Liver (tissue), 3 donors: ENCODE data around the gene MYMK.

ENCODE experiments used
- EGR1 ChIP-seq, 2 donors: IDR thresholded peaks; 2 replicates each; pipeline ENCODE4 v1.6.1; 2016 to 2018; ENCODE audit warnings: antibody characterized with exemption in 2 of 2, low read depth in 2 of 2
- FOXA1 ChIP-seq: IDR thresholded peaks from 2 replicates; pipeline ENCODE4 v1.6.1; 2016; ENCODE audit warnings: antibody characterized with exemption
- GABPA ChIP-seq, 2 donors: IDR thresholded peaks in 1 of 2; conservative IDR thresholded peaks in 1 of 2; 2 replicates each; pipeline ENCODE4 v1.6.1; 2016; ENCODE audit warnings: antibody characterized with exemption in 2 of 2, mild to moderate bottlenecking in 1 of 2, moderate library complexity in 1 of 2
- JUND ChIP-seq, 2 donors: IDR thresholded peaks; 2 replicates each; pipeline ENCODE4 v1.6.1; 2016; ENCODE audit warnings: antibody characterized with exemption in 2 of 2
- RAD21 ChIP-seq, 2 donors: IDR thresholded peaks; 2 replicates each; pipeline ENCODE4 v1.6.1; 2016; ENCODE audit warnings: antibody characterized with exemption in 2 of 2, mild to moderate bottlenecking in 2 of 2
- RXRA ChIP-seq, 2 donors: IDR thresholded peaks; 2 replicates each; pipeline ENCODE4 v1.6.1; 2017 to 2018; ENCODE audit warnings: antibody characterized with exemption in 2 of 2, mild to moderate bottlenecking in 1 of 2
- SP1 ChIP-seq: IDR thresholded peaks from 2 replicates; pipeline ENCODE4 v1.6.1; 2018; ENCODE audit warnings: antibody characterized with exemption, mild to moderate bottlenecking
- TAF1 ChIP-seq: conservative IDR thresholded peaks from 2 replicates; pipeline ENCODE4 v1.6.1; 2016; ENCODE audit warnings: antibody characterized with exemption, mild to moderate bottlenecking
- YY1 ChIP-seq: IDR thresholded peaks from 2 replicates; pipeline ENCODE4 v1.6.1; 2016; ENCODE audit warnings: antibody characterized with exemption, mild to moderate bottlenecking
- TF ChIP-seq, protein P1 (sequence below): fragments of 150-350 bp; IDR thresholded peaks from 2 replicates; pipeline ENCODE4 v1.5.1; 2017; ENCODE audit warnings: improper control_type of control experiment, low read depth, low read length; ENCODE audit not compliant: missing input control
- TF ChIP-seq, protein P2 (sequence below): IDR thresholded peaks from 2 replicates; pipeline ENCODE4 v1.6.1; 2016; ENCODE audit warnings: antibody characterized with exemption
- TF ChIP-seq, protein P3 (sequence below): IDR thresholded peaks from 2 replicates; pipeline ENCODE4 v1.6.1; 2016; ENCODE audit warnings: antibody characterized with exemption
- TF ChIP-seq, protein P4 (sequence below): IDR thresholded peaks from 2 replicates; pipeline ENCODE4 v1.6.1; 2016; ENCODE audit warnings: antibody characterized with exemption
- TF ChIP-seq, protein P5 (sequence below): IDR thresholded peaks from 2 replicates; pipeline ENCODE4 v1.6.1; 2016; ENCODE audit warnings: antibody characterized with exemption, mild to moderate bottlenecking
- donor health status: healthy.
- donor health status: healthy.

DNA sequence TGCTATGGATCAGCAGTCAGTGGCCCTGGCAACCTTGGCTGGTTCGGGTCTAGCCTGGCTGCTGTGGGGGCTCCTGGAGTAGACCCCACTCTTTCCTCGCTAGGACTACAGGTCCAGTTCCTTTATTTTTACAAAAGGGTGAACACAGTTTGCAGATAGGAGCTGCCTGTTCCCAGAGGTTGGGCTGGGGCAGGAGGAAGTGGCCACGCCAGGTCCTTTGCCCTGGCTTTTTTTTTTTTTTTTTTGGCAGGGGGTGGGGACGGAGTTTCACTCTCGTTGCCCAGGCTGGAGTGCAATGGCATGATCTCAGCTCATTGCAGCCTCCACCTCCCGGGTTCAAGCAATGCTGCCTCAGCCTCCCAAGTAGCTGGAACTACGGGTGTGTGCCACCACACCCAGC, 53.8 kb downstream of the MYMK start:
- TF ChIP-seq, protein P1, sequence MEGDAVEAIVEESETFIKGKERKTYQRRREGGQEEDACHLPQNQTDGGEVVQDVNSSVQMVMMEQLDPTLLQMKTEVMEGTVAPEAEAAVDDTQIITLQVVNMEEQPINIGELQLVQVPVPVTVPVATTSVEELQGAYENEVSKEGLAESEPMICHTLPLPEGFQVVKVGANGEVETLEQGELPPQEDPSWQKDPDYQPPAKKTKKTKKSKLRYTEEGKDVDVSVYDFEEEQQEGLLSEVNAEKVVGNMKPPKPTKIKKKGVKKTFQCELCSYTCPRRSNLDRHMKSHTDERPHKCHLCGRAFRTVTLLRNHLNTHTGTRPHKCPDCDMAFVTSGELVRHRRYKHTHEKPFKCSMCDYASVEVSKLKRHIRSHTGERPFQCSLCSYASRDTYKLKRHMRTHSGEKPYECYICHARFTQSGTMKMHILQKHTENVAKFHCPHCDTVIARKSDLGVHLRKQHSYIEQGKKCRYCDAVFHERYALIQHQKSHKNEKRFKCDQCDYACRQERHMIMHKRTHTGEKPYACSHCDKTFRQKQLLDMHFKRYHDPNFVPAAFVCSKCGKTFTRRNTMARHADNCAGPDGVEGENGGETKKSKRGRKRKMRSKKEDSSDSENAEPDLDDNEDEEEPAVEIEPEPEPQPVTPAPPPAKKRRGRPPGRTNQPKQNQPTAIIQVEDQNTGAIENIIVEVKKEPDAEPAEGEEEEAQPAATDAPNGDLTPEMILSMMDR: no peak
- TF ChIP-seq, protein P2, sequence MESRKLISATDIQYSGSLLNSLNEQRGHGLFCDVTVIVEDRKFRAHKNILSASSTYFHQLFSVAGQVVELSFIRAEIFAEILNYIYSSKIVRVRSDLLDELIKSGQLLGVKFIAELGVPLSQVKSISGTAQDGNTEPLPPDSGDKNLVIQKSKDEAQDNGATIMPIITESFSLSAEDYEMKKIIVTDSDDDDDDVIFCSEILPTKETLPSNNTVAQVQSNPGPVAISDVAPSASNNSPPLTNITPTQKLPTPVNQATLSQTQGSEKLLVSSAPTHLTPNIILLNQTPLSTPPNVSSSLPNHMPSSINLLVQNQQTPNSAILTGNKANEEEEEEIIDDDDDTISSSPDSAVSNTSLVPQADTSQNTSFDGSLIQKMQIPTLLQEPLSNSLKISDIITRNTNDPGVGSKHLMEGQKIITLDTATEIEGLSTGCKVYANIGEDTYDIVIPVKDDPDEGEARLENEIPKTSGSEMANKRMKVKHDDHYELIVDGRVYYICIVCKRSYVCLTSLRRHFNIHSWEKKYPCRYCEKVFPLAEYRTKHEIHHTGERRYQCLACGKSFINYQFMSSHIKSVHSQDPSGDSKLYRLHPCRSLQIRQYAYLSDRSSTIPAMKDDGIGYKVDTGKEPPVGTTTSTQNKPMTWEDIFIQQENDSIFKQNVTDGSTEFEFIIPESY: no peak
- TF ChIP-seq EGR1 (IDR thresholded peaks at IDR 0.05; ENCODE audit: low read depth in 2 of 2) (no peak), RAD21 (IDR thresholded peaks at IDR 0.05) (no peak), JUND (IDR thresholded peaks at IDR 0.05) (no peak), TAF1 (no peak), GABPA (IDR thresholded peaks at IDR 0.05 in 1 of 2, conservative IDR thresholded peaks at IDR 0.05 in 1 of 2) (no peak), SP1 (no peak), YY1 (no peak), FOXA1 (no peak), RXRA (IDR thresholded peaks at IDR 0.05) (no peak)
- TF ChIP-seq, protein P3, sequence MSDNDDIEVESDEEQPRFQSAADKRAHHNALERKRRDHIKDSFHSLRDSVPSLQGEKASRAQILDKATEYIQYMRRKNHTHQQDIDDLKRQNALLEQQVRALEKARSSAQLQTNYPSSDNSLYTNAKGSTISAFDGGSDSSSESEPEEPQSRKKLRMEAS: no peak
- TF ChIP-seq, protein P4, sequence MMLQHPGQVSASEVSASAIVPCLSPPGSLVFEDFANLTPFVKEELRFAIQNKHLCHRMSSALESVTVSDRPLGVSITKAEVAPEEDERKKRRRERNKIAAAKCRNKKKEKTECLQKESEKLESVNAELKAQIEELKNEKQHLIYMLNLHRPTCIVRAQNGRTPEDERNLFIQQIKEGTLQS: no peak
- TF ChIP-seq, protein P5, sequence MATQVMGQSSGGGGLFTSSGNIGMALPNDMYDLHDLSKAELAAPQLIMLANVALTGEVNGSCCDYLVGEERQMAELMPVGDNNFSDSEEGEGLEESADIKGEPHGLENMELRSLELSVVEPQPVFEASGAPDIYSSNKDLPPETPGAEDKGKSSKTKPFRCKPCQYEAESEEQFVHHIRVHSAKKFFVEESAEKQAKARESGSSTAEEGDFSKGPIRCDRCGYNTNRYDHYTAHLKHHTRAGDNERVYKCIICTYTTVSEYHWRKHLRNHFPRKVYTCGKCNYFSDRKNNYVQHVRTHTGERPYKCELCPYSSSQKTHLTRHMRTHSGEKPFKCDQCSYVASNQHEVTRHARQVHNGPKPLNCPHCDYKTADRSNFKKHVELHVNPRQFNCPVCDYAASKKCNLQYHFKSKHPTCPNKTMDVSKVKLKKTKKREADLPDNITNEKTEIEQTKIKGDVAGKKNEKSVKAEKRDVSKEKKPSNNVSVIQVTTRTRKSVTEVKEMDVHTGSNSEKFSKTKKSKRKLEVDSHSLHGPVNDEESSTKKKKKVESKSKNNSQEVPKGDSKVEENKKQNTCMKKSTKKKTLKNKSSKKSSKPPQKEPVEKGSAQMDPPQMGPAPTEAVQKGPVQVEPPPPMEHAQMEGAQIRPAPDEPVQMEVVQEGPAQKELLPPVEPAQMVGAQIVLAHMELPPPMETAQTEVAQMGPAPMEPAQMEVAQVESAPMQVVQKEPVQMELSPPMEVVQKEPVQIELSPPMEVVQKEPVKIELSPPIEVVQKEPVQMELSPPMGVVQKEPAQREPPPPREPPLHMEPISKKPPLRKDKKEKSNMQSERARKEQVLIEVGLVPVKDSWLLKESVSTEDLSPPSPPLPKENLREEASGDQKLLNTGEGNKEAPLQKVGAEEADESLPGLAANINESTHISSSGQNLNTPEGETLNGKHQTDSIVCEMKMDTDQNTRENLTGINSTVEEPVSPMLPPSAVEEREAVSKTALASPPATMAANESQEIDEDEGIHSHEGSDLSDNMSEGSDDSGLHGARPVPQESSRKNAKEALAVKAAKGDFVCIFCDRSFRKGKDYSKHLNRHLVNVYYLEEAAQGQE: no peak
